ACHN (cell line): Measurements from ENCODE around the gene DAD1.
"Not testable (repeated sequence)": the region's sequence is repeated elsewhere in the genome, so short reads cannot be mapped to it uniquely, and the experiment has no call there.

Source experiments
- DNase-seq: peaks from one replicate; pipeline ENCODE4 v3.0.0-alpha.2; 2015
- in situ Hi-C: cut with HindIII; loops from 2 replicates; pipeline ENCODE4 v1.10.0; 2017; ENCODE audit warnings: low sequenced_read_pairs, low pct_ligation_motif_present, low pct_unique_long_range_greater_than_20kb

DAD1 gene

DNA sequence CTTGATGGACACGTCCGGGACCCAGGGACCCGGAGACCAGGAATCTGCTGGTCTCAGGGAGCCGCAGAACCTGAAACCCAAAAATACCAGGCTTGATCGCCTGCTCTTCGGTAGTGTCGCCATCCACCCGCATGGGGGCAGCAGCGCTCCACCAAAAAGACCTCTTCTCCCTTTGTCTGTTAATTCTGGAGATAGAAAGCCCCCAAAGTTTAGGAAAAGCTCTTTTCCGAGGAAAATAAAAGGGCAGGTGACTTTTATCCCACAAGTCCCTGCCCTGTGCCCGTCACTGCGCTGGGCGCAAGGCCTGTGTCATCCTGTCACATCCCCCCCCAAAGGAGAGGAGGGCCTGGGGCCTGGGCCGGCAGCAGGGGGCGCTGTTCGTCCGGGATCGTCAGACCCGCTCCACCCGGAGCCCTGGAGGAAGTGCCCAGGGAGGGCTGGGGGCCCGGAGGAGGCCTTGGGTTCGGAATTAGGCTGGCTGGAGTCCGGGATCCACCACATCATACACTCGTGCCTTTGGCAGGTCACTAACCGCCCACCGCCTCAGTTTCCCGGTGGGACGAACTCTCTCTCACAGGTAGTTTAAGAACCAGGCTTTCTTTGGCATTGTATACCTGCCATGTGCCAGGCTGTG is 31.9 kb downstream of the DAD1 start:
- in situ Hi-C loops = no loop called here
- peak; percentile 69 for DNase-seq

GRCh38 chr14:22556021-22556989 is 32.7 kb downstream of the DAD1 start:
- peak; percentile 30 for DNase-seq
- in situ Hi-C loops = no loop called here

DNA sequence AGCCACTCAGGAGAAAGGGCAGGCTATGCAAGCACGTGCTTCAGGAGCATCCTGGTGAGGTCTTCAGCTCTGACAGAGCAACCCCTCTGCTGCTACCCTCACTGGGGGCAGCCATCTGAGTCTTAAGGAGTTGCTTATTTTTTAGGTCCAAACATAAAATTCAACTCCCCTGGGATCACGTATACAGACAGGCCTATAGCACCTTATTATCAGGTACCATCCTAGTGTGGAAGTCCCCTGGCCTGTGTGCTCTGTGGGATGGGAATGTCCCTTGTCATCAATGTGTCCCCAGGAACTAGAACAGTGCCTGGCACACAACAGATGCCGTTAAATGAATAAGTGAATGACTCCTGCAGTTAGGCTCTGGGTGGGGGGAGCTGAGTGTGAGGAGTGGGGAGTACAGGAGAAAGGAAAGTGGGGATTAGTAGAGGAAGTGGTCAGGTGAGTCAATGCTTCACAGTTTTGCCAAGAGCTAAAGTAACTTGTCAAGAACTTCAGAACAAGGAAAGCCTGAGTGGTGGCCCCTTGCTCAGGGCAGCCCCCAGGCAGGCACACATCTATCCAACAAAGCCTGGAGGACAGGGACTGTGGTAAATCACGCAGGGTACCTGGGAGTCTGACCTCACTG is 33.5 kb downstream of the DAD1 start:
- no peak for DNase-seq
- in situ Hi-C loops = no loop called here

DNA sequence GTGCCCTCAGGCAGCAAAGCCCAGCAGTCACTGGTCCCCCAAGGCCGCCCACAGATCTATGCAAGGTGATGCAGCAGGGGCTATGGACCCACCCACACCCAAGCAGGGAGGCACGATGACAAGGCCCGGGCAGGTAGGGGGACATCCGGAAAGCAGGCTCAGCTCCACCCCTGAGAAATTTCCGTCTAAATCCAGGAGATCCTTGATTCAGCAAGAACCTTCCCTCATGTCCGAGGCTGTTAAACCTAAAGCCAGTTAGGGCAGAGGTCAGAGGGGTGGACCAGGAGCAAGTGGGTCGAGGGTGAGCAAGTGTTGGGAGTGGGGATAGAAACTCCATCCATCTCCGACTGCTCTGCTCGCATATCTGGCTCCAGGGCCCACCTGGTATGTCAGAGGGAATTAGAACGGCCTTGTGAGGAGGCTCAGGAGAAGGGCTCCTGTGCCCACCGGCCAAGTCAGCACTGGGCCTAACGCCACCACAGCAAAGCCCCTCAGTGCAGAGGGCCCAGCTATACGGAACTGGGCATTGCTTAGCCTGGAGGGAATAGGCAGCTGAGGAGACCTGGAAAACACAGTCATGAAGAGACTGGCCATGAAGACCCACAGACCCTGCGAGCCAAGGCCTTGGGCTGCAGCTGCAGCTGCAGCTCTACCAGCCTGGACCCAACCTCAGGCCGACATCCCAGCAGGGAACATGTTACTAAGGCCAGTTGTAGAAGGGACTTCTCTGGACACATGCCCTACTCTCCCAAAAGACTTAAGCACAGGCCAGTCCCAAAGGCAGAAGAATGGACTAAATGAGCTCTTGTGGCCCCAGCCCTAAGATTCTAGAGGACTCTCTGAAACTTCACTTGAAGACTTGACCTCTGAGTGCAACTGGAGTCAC is 34.3 kb downstream of the DAD1 start:
- DNase-seq = no peak
- in situ Hi-C loops = no loop called here

- DNase-seq, in situ Hi-C loops: not testable (repeated sequence)
These were observed 35.0 kb downstream of the DAD1 start for GRCh38 chr14:22553861-22554497.

DNA sequence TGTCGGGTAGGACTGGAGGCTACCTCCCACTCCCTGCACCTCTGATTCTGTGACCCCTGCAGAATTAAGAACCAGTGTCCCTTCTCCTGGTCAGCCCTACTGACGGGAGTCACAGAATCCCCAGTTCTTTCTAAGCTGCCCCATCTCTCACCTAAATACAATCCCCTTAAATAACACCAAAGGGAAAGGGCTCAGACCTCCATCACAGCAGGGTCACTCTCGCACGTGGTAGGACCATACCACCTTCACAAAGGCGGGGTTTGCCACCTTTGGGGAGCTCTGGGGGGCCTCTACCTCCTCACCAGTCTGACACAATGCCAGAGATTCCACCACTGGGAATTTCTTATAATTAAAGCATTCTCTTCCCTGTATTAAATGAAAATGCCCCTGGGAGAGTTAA is 35.6 kb downstream of the DAD1 start:
- in situ Hi-C loops = no loop called here

DNA sequence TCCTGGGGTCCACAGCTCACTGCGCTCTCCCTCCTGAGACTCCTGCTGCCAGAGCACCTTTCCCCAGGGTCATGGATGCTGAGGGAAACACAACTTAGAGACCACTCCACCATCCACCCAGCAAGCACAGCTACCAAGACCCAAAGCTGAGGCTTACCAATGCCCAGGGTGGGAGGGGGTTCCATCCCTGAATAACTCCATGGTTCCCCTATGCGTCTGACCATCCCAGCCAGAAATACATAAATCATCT is 36.3 kb downstream of the DAD1 start:
- in situ Hi-C loops = no loop called here
- DNase-seq = no peak

More for the DNA sequence above, 35.6 kb downstream of the DAD1 start:
- no peak for DNase-seq

- DNase-seq = no peak
- in situ Hi-C loops = no loop called here
These were observed 36.8 kb downstream of the DAD1 start for GRCh38 chr14:22552001-22552826.

DNA sequence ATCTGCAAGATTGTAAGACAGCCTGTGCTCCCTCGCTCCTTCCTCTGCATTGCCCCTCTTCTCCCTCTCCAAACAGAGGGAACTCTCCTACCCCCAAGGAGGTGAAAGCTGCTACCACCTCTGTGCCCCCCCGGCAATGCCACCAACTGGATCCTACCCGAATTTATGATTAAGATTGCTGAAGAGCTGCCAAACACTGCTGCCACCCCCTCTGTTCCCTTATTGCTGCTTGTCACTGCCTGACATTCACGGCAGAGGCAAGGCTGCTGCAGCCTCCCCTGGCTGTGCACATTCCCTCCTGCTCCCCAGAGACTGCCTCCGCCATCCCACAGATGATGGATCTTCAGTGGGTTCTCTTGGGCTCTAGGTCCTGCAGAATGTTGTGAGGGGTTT is 37.4 kb downstream of the DAD1 start:
- in situ Hi-C loops = no loop called here
- no peak for DNase-seq

GRCh38 chr14:22549981-22550673 is 38.9 kb downstream of the DAD1 start:
- in situ Hi-C loops = no loop called here
- no peak for DNase-seq

DNA sequence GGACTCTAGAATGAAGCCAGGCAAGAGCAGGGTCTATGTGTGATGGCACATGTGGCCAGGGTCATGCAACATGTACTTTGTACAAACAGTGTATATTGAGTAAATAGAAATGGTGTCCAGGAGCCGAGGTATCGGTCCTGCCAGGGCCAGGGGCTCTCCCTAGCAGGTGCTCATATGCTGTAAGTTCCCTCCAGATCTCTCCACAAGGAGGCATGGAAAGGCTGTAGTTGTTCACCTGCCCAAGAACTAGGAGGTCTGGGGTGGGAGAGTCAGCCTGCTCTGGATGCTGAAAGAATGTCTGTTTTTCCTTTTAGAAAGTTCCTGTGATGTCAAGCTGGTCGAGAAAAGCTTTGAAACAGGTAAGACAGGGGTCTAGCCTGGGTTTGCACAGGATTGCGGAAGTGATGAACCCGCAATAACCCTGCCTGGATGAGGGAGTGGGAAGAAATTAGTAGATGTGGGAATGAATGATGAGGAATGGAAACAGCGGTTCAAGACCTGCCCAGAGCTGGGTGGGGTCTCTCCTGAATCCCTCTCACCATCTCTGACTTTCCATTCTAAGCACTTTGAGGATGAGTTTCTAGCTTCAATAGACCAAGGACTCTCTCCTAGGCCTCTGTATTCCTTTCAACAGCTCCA is 39.6 kb downstream of the DAD1 start:
- in situ Hi-C loops = no loop called here
- no peak for DNase-seq

DNA sequence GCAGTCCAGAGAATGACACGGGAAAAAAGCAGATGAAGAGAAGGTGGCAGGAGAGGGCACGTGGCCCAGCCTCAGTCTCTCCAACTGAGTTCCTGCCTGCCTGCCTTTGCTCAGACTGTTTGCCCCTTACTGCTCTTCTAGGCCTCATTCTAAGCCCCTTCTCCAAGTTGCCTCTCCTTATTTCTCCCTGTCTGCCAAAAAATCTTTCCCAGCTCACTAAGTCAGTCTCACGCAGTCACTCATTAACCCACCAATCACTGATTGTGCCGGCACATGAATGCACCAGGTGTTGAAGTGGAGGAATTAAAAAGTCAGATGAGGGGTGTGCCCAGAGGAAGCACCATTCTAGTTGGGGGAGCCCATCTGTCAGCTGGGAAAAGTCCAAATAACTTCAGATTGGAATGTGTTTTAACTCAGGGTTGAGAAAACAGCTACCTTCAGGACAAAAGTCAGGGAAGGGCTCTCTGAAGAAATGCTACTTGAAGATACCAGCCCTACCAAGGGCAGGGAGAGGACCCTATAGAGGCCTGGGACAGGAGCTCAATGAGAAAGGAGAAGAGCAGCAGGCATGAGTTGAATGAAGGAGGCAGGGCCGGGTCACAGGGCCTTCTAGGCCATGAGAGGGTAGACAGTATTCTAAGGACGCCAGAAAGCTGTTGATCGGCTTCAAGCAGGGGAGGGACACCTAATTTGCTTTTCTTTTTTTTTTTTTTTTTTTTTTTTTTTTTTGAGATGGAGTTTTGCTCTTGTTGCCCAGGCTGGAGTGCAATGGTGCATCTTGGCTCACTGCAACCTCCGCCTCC is 40.9 kb downstream of the DAD1 start:
- DNase-seq = no peak
- in situ Hi-C loops = no loop called here

- in situ Hi-C loops = no loop called here
These were observed 41.6 kb downstream of the DAD1 start for GRCh38 chr14:22547313-22547947.

GRCh38 chr14:22546722-22547071 is 42.3 kb downstream of the DAD1 start:
- DNase-seq = no peak
- in situ Hi-C loops = no loop called here

More at GRCh38 chr14:22547313-22547947, 41.6 kb downstream of the DAD1 start:
- DNase-seq = no peak

DNA sequence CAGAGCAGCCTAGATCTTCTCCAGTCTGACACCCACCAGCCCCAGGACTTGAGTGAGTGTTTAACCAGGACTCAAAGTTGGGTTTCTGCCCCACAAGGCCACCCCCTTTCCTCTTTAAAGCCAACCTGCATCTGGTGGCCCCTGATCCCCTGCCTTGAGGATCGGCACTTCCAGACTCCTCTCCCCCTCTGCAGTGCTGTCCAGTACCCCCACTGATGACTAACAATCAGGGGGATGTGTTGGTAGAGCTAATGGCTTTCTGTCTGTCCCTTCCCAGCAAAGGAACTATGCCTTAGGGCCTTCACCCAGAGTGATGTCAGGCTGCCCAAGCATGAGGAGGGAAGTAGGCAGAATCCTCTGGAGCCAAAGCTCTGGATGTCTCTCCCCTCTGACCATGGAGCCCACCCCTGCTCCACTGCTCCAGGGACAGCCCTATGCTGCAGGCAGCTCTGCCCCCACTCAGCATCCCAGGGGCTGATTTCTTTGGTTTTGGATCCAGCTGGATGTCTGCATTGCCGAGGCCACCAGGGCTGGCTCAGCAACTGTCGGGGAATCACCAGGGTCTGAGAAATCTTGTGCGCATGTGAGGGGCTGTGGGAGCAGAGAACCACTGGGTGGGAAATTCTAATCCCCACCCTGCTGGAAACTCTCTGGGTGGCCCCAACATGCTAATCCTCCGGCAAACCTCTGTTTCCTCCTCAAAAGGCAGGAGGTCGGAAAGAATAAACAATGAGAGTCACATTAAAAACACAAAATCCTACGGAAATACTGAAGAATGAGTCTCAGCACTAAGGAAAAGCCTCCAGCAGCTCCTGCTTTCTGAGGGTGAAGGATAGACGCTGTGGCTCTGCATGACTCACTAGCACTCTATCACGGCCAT is 42.9 kb downstream of the DAD1 start:
- in situ Hi-C loops = no loop called here
- no peak for DNase-seq
